HepG2 (cell line): ENCODE results near the gene PNLDC1. TPM values are rescaled to one million over a fixed set of nuclear protein-coding genes. Genes with fewer than 3 reads are reported as not detected.

Experiments used
- CBFB ChIP-seq: sonication (generic); formaldehyde crosslinking; IDR thresholded peaks from 2 replicates; pipeline ENCODE4 v1.4.0; 2020; ENCODE audit warnings: missing genetic modification reagents
- CCDC6 ChIP-seq: sonication (generic); formaldehyde crosslinking; IDR thresholded peaks from 2 replicates; pipeline ENCODE4 v1.8.1; 2022; ENCODE audit warnings: mild to moderate bottlenecking, missing genetic modification reagents, moderate library complexity
- ELF1 ChIP-seq: sonication (generic); formaldehyde crosslinking; IDR thresholded peaks from 2 replicates; pipeline ENCODE4 v1.4.0; 2020; ENCODE audit warnings: missing genetic modification reagents
- GTF2F1 ChIP-seq: fragments of 150-350 bp; IDR thresholded peaks from 2 replicates; pipeline ENCODE4 v1.6.1; 2014; ENCODE audit warnings: low read length
- HDAC1 ChIP-seq: sonication (generic); formaldehyde crosslinking; IDR thresholded peaks from 2 replicates; pipeline ENCODE4 v1.5.1; 2020; ENCODE audit warnings: mild to moderate bottlenecking, missing genetic modification reagents
- JUN ChIP-seq: sonication (generic); formaldehyde crosslinking; IDR thresholded peaks from 2 replicates; pipeline ENCODE4 v1.4.0; 2020; ENCODE audit warnings: mild to moderate bottlenecking, missing genetic modification reagents
- NCOA1 ChIP-seq: sonication (generic); formaldehyde crosslinking; IDR thresholded peaks from 2 replicates; pipeline ENCODE4 v1.9.0; 2021; ENCODE audit warnings: missing genetic modification reagents
- POLR2G ChIP-seq: fragments of 200-400 bp; formaldehyde crosslinking; IDR thresholded peaks from 2 replicates; pipeline ENCODE4 v1.6.1; 2018; ENCODE audit warnings: mild to moderate bottlenecking, low read depth, low read length, moderate library complexity
- RXRA ChIP-seq: sonication (generic); formaldehyde crosslinking; IDR thresholded peaks from 2 replicates; pipeline ENCODE4 v1.5.1; 2020; ENCODE audit warnings: missing genetic modification reagents
- TBX3 ChIP-seq: fragments of 450-650 bp; IDR thresholded peaks from 2 replicates; pipeline ENCODE4 v1.6.1; 2017; ENCODE audit warnings: antibody characterized with exemption, mild to moderate bottlenecking, inconsistent platforms, borderline replicate concordance
- THAP11 ChIP-seq: IDR thresholded peaks from 2 replicates; pipeline ENCODE4 v1.6.1; 2016; ENCODE audit warnings: missing biosample characterization, missing genetic modification reagents
- ZBTB1 ChIP-seq: sonication (generic); formaldehyde crosslinking; IDR thresholded peaks from 2 replicates; pipeline ENCODE4 v1.4.0; 2020; ENCODE audit warnings: missing genetic modification reagents, borderline replicate concordance
- ZNF30 ChIP-seq: sonication (generic); formaldehyde crosslinking; IDR thresholded peaks from 2 replicates; pipeline ENCODE4 v1.5.0; 2020; ENCODE audit warnings: mild to moderate bottlenecking, missing genetic modification reagents
- ZNF34 ChIP-seq: sonication (generic); formaldehyde crosslinking; IDR thresholded peaks from 2 replicates; pipeline ENCODE4 v1.4.0; 2020; ENCODE audit warnings: mild to moderate bottlenecking, missing genetic modification reagents, borderline replicate concordance
- ZSCAN25 ChIP-seq: sonication (generic); formaldehyde crosslinking; IDR thresholded peaks from 2 replicates; pipeline ENCODE4 v1.8.0; 2022; ENCODE audit warnings: mild to moderate bottlenecking, missing genetic modification reagents
- polyA plus RNA-seq, 8 experiments: library from polyadenylated mRNA; depleted of rRNA in 3 of 8; stranded (reverse) in 7 of 8; unstranded in 1 of 8; fragments of >200 nt; fragmentation: Illumina TruSeq in 4 of 8; extraction: Trizol in 4 of 8; gene quantifications; 2 replicates each; pipeline versions ENCODE4 v1.2.1 to v1.2.3, GENCODE V29; 2011 to 2016; ENCODE audit warnings: low read depth in 4 of 8, missing spikeins in 1 of 8, mixed read lengths in 1 of 8; ENCODE audit not compliant: insufficient read depth in 1 of 8
- total RNA-seq, 5 experiments: library from RNA; depleted of rRNA; stranded (reverse); fragments of >200 nt; fragmentation: Illumina TruSeq; extraction: Trizol; gene quantifications; 2 replicates each; pipeline ENCODE4 v1.2.3, GENCODE V29; 2016; ENCODE audit warnings: low read depth in 1 of 5
- TF ChIP-seq, protein P1 (sequence below): sonication (generic); formaldehyde crosslinking; IDR thresholded peaks from 2 replicates; pipeline ENCODE4 v1.4.0; 2020; ENCODE audit warnings: missing genetic modification reagents, borderline replicate concordance
- TF ChIP-seq, protein P2 (sequence below): sonication (generic); formaldehyde crosslinking; conservative IDR thresholded peaks from 2 replicates; pipeline ENCODE4 v1.8.0; 2022; ENCODE audit warnings: mild to moderate bottlenecking, moderate library complexity, missing genetic modification reagents
- TF ChIP-seq, protein P3 (sequence below): IDR thresholded peaks from 2 replicates; pipeline ENCODE4 v1.6.1; 2012; ENCODE audit warnings: inconsistent platforms
- TF ChIP-seq, protein P4 (sequence below): sonication (generic); formaldehyde crosslinking; IDR thresholded peaks from 2 replicates; pipeline ENCODE4 v1.5.1; 2020; ENCODE audit warnings: missing genetic modification reagents, mild to moderate bottlenecking, borderline replicate concordance
- TF ChIP-seq, protein P5 (sequence below): sonication (generic); formaldehyde crosslinking; IDR thresholded peaks from 2 replicates; pipeline ENCODE4 v1.4.0; 2020; ENCODE audit warnings: mild to moderate bottlenecking, missing genetic modification reagents
- TF ChIP-seq, protein P6 (sequence below): sonication (generic); formaldehyde crosslinking; IDR thresholded peaks from 2 replicates; pipeline ENCODE4 v1.4.0; 2020; ENCODE audit warnings: missing genetic modification reagents, low read depth, mild to moderate bottlenecking, borderline replicate concordance

Gene PNLDC1
- total and polyA plus RNA-seq, 2 of the 13 experiments (the other 11 are each of a cell fraction or from before 2014, with no cell fraction given): not detected

DNA sequence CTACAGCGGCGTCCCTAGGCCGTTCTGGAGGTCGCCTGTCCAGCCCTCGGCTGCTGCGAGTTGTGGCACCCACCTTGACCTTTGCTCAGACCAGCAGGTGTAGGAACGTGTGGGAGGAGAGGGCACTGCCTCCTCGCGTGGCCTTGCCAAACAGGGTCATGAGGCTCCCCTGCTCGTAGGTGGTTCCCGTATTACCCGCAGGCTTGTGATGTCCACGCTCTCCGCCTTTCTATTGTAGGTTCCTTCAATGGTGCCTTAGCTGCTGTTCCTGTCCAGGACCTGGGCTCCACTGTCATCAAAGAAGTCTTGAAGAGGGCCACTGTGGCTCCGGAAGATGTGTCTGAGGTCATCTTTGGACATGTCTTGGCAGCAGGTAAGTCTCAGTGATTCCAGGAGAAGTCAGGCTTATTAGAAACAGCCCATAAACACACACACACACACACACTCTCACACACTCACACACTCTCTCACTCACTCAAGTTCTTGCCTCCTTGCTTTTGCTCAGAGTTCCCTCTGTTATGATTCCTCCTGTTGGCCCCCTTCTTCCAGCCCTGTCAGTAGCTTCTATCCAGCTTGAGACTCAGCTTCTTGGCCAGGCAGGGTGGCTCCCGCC lies 37.3 kb upstream of the PNLDC1 start (continued):
- TF ChIP-seq, protein P1, sequence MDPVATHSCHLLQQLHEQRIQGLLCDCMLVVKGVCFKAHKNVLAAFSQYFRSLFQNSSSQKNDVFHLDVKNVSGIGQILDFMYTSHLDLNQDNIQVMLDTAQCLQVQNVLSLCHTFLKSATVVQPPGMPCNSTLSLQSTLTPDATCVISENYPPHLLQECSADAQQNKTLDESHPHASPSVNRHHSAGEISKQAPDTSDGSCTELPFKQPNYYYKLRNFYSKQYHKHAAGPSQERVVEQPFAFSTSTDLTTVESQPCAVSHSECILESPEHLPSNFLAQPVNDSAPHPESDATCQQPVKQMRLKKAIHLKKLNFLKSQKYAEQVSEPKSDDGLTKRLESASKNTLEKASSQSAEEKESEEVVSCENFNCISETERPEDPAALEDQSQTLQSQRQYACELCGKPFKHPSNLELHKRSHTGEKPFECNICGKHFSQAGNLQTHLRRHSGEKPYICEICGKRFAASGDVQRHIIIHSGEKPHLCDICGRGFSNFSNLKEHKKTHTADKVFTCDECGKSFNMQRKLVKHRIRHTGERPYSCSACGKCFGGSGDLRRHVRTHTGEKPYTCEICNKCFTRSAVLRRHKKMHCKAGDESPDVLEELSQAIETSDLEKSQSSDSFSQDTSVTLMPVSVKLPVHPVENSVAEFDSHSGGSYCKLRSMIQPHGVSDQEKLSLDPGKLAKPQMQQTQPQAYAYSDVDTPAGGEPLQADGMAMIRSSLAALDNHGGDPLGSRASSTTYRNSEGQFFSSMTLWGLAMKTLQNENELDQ (CRISPR knock-in tag): no peak
- TF ChIP-seq HDAC1 (CRISPR knock-in tag) (0 out of 2 replicates have a peak, but pooled peaks have one; percentile 63), ZNF30 (CRISPR knock-in tag) (no peak), NCOA1 (peak; percentile 82; the same call in 1 of the 2 replicates), THAP11 (CRISPR knock-in tag) (0 out of 2 replicates have a peak, but pooled peaks have one; percentile 9), ZBTB1 (CRISPR knock-in tag) (0 out of 2 replicates have a peak, but pooled peaks have one; percentile 23), JUN (CRISPR knock-in tag) (no peak; the same call in 1 of the 2 replicates), ZSCAN25 (CRISPR knock-in tag) (peak; percentile 82), RXRA (CRISPR knock-in tag) (peak; percentile 91), CCDC6 (CRISPR knock-in tag) (no peak), GTF2F1 (0 out of 2 replicates have a peak, but pooled peaks have one; percentile 36), CBFB (CRISPR knock-in tag) (no peak), ELF1 (CRISPR knock-in tag) (no peak; the same call in 1 of the 2 replicates), POLR2G (no peak), TBX3 (no peak), ZNF34 (CRISPR knock-in tag) (no peak)
- TF ChIP-seq, protein P2, sequence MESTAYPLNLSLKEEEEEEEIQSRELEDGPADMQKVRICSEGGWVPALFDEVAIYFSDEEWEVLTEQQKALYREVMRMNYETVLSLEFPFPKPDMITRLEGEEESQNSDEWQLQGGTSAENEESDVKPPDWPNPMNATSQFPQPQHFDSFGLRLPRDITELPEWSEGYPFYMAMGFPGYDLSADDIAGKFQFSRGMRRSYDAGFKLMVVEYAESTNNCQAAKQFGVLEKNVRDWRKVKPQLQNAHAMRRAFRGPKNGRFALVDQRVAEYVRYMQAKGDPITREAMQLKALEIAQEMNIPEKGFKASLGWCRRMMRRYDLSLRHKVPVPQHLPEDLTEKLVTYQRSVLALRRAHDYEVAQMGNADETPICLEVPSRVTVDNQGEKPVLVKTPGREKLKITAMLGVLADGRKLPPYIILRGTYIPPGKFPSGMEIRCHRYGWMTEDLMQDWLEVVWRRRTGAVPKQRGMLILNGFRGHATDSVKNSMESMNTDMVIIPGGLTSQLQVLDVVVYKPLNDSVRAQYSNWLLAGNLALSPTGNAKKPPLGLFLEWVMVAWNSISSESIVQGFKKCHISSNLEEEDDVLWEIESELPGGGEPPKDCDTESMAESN (CRISPR knock-in tag): 0 out of 2 replicates have a peak, but pooled peaks have one; percentile 39
- TF ChIP-seq, protein P3, sequence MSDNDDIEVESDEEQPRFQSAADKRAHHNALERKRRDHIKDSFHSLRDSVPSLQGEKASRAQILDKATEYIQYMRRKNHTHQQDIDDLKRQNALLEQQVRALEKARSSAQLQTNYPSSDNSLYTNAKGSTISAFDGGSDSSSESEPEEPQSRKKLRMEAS: peak; percentile 97
- TF ChIP-seq, protein P4, sequence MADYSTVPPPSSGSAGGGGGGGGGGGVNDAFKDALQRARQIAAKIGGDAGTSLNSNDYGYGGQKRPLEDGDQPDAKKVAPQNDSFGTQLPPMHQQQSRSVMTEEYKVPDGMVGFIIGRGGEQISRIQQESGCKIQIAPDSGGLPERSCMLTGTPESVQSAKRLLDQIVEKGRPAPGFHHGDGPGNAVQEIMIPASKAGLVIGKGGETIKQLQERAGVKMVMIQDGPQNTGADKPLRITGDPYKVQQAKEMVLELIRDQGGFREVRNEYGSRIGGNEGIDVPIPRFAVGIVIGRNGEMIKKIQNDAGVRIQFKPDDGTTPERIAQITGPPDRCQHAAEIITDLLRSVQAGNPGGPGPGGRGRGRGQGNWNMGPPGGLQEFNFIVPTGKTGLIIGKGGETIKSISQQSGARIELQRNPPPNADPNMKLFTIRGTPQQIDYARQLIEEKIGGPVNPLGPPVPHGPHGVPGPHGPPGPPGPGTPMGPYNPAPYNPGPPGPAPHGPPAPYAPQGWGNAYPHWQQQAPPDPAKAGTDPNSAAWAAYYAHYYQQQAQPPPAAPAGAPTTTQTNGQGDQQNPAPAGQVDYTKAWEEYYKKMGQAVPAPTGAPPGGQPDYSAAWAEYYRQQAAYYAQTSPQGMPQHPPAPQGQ (CRISPR knock-in tag): no peak
- TF ChIP-seq, protein P5, sequence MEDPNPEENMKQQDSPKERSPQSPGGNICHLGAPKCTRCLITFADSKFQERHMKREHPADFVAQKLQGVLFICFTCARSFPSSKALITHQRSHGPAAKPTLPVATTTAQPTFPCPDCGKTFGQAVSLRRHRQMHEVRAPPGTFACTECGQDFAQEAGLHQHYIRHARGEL (CRISPR knock-in tag): no peak
- TF ChIP-seq, protein P6, sequence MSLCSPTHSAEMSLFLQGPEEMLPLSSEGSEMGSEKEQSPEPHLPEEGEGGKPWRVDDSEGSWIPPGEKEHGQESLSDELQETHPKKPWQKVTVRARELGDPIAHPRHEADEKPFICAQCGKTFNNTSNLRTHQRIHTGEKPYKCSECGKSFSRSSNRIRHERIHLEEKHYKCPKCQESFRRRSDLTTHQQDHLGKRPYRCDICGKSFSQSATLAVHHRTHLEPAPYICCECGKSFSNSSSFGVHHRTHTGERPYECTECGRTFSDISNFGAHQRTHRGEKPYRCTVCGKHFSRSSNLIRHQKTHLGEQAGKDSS: no peak
